HG03060 (cell line): Measurements from ENCODE around the gene ABCC3.
"Not testable (repeated sequence)": the region's sequence is repeated elsewhere in the genome, so short reads cannot be mapped to it uniquely, and the experiment has no call there.

Source experiments
- ATAC-seq: cut with Tn5 transposase; IDR thresholded peaks from one replicate; pipeline ENCODE4 v1.9.1; 2021; ENCODE audit warnings: low read depth, moderate number of reproducible peaks; ENCODE audit not compliant: unreplicated experiment

ABCC3 gene

DNA sequence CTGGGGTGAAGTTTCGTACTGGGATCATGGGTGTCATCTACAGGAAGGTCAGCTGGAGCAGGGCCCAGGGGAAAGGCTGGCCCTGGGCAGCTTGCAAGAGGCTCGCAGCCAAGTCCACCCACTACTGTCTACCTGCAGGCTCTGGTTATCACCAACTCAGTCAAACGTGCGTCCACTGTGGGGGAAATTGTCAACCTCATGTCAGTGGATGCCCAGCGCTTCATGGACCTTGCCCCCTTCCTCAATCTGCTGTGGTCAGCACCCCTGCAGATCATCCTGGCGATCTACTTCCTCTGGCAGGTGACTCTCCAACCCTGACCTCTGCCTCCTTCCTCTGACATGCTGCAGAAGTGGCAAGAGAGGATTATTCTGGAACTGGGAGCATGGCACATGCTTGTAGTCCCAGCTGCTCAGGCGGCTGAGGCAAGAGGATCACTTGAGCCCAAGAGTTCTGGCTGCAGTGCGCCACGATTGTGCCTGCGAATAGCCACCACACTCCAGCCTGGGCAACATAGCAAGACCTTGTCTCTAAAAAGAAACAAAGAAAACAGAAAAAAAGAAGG is 29.2 kb downstream of the ABCC3 start:
- ATAC-seq = no peak

DNA sequence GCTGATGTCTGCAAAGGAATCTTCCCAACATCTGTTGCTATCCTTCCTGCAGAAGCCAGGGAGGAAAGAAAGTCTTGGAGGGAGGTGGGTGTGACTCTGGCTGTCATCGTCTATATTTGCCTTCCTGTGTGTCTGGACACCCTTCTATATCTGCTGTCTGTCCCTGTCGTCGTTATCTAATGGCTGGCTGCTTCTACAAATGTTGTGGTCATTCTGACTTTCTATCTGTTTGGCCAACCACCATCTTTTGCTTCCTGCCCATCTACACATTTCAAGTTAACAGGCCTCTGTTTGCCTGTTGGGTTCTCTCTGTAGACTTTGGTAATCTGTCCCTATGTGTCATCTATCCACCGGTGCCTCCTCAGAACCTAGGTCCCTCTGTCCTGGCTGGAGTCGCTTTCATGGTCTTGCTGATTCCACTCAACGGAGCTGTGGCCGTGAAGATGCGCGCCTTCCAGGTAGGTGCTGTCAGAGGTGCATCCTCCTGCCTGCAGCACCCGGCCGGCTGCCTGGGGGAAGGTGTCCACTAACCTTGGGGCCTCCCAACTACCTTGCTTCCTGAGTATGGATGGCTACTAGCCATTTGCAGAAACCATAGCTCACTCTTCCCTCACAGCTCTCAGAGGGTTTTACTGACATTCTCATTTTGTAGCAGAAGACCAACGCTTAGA is 30.2 kb downstream of the ABCC3 start:
- no peak for ATAC-seq

DNA sequence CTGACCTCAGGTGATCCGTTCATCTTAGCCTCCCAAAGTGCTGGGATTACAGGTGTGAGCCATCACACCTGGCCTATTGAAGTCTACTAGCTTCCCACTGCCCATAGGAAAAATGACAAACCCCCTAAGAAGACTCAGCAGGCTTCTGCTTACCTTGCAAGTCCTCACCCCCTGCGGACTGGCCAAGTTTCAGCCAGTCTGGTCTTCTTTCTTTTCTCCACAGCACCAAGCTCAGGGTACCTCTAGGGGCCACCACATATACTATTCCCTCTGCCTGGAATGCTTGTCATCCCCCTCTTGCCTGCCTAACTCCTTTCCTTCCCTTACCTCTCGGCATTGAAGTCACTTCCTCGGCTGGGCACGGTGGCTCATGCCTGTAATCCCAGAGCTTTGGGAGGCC is 31.2 kb downstream of the ABCC3 start:
- ATAC-seq = no peak

DNA sequence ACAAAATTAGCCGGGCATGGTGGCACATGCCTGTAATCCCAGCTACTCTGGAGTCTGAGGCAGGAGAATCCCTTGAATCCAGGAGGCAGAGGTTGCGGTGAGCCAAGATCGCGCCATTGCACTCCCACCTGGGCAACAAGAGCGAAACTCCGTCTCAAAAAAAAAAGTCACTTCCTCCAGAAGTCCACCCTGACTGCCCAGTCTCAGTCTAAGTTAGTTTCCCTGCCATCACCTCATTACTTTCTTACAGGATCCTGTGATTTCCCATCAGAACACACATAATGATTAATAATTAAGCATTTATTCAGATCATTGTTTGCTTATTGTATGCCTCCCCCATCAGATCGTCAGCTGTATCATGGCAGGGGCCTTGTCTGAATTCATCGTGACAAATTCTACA is 31.6 kb downstream of the ABCC3 start:
- ATAC-seq = no peak

DNA sequence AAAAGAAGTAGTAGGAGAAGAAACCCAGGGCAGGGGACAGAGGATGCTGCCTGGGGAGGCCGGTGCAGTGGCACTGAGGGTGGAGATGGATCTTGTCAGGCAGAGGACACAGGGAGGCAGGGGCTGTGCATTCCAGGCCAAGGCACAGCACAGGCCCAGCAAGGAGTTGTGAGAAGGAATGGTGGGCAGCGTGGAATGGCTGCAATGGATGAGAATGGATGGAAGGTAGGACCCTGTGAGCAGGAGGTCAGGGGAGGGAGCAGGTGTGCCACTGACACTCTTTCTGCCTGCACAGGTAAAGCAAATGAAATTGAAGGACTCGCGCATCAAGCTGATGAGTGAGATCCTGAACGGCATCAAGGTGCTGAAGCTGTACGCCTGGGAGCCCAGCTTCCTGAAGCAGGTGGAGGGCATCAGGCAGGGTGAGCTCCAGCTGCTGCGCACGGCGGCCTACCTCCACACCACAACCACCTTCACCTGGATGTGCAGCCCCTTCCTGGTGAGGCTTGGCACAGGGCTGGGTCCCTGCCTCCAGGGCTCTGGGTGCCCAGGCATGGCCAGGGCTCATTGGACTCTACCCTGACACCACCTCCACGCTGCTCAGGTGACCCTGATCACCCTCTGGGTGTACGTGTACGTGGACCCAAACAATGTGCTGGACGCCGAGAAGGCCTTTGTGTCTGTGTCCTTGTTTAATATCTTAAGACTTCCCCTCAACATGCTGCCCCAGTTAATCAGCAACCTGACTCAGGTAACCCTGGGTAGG is 32.8 kb downstream of the ABCC3 start:
- no peak for ATAC-seq

DNA sequence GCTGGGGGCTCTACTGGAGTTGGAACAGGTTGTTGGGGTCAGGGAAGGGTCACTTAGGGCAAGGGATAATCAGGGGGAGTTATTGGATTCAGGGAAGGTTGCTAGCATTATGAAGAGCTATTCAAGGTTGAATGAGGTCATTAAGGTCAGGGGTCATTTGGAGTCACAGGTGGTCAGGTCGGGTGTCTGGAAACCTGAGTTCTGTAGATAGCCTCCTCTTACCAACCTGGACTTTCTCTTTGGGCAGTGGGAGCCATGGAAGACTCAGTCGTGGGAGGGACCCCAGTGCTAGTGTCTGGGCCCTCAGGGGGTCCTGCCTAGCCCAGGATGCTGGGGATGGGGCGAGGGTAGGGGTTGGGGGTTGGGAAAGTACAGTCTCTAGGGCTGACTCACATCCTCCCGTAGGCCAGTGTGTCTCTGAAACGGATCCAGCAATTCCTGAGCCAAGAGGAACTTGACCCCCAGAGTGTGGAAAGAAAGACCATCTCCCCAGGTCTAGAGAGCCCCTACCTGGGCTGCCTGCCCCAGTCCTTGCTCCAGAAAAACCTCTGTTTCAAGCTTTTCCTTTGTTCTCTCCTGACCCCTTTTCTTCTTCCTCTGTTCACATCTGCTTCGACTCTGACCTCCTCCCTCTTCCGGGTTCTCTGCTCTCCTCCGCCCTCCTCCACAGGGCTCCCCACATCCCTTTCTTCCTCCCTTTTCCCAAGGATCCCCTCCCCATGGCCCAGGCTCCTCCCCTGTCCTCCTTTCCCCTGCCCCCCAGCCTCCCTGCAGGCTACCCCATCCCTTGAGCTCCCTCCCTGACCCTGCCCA is 33.5 kb downstream of the ABCC3 start:
- no peak for ATAC-seq

DNA sequence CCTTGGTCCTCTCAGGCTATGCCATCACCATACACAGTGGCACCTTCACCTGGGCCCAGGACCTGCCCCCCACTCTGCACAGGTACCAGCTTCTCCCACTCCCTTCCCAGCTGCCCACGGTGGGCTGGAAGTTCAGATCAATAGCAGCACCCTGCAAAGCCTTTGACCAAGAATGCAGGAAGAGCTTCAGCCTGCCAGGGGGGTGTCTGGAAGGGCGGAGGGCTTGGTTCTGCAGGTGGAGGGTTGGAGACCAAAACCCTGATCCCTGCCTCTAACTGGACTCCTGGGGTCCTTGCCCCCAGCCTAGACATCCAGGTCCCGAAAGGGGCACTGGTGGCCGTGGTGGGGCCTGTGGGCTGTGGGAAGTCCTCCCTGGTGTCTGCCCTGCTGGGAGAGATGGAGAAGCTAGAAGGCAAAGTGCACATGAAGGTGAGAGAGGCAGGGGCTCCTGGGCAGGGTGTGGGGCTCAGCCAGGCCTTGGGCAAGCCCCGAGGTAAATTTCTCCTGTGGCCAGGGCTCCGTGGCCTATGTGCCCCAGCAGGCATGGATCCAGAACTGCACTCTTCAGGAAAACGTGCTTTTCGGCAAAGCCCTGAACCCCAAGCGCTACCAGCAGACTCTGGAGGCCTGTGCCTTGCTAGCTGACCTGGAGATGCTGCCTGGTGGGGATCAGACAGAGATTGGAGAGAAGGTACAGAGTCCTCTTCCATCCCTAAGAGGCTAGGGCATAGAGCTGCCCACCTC is 34.3 kb downstream of the ABCC3 start:
- ATAC-seq = no peak

DNA sequence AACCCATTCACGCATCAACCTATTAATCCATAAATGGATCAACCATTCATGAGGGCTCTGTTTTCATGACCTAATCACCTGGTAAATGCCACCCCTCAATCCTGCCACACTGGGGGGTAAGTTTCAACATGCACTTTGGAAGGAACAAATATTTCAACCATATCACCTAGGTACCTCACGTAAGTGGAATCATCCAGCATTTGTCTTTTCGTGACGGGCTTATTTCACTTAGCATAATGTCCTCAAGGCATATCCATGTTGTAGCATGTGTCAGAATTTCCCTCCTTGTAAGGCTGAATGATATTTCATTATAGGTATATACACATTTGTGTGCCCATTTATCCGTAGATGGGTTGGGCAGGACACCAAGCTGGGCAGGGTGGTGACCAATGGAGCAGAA is 37.4 kb downstream of the ABCC3 start:
- ATAC-seq = no peak

DNA sequence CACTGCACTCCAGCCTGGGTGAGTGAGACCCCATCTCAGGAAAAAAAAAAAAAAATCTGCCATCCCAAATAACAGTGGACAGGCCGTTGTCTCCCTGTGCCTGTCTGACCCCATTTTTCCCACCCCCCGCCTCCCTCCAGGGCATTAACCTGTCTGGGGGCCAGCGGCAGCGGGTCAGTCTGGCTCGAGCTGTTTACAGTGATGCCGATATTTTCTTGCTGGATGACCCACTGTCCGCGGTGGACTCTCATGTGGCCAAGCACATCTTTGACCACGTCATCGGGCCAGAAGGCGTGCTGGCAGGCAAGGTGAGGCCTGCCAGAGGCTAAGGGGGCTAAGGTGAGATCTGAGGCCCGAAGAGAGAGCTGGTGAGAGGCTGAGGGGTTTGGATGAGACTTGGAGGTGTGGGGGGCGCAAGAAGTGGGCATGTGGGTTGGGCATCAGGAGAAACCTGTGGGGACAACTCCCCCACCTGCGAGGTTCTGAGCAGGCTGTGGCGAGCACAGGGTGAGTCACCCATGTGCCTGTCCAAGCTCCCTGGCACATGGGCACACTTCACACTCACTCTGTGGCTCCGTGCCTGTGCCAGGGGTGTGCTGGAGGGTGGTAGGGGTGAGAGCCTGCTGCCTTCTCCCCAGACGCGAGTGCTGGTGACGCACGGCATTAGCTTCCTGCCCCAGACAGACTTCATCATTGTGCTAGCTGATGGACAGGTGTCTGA is 38.3 kb downstream of the ABCC3 start:
- ATAC-seq = no peak

DNA sequence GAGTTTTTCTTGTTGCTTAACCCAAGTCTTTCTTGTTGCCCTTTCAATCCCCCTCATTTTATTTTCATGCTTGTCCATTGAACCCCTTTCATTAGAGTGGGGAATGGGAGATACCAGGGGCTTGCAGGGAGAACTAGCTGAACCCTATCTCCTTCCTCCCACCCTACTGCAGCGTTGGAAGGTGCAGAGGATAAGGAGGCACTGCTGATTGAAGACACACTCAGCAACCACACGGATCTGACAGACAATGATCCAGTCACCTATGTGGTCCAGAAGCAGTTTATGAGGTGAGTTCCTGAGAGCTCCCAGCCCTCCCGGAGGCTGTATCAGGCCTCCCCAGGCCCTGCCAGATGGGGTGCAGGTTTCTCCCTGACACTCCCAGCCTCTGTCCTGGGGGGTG is 40.5 kb downstream of the ABCC3 start:
- ATAC-seq = no peak

DNA sequence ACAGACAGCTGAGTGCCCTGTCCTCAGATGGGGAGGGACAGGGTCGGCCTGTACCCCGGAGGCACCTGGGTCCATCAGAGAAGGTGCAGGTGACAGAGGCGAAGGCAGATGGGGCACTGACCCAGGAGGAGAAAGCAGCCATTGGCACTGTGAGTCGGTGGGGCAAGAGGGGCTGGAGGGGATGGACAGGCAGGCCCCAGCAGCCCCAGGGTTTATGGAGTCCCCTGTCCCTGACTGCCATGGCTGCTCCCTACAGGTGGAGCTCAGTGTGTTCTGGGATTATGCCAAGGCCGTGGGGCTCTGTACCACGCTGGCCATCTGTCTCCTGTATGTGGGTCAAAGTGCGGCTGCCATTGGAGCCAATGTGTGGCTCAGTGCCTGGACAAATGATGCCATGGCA is 40.9 kb downstream of the ABCC3 start:
- no peak for ATAC-seq

DNA sequence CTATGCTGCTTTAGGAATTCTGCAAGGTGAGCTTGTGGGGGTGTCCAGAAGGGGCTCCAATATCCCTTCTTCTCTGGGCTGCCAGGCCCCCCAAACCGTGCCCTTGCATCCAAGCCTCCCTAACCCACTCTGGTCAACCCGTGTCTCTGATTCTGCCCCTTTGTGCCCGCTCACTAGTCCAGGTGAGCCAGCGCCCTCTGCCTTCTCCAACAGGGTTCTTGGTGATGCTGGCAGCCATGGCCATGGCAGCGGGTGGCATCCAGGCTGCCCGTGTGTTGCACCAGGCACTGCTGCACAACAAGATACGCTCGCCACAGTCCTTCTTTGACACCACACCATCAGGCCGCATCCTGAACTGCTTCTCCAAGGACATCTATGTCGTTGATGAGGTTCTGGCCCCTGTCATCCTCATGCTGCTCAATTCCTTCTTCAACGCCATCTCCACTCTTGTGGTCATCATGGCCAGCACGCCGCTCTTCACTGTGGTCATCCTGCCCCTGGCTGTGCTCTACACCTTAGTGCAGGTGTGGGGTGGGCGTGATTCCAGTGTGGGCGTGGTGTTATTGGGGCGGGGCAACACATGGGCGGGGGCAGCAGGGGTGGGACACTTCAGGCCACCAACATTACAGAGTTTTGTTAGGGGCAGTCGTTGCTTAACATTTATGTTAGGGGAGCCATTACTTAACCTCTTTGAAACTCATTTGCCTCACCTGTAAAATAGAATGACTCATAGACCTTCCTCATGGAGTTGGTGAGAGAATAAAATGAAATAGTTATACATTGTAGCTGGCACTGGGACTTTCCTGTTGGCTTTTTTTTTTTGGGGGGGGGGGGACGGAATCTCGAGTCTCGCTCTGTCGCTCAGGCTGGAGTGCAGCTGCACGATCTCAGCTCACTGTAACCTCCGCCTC is 41.6 kb downstream of the ABCC3 start:
- no peak for ATAC-seq

DNA sequence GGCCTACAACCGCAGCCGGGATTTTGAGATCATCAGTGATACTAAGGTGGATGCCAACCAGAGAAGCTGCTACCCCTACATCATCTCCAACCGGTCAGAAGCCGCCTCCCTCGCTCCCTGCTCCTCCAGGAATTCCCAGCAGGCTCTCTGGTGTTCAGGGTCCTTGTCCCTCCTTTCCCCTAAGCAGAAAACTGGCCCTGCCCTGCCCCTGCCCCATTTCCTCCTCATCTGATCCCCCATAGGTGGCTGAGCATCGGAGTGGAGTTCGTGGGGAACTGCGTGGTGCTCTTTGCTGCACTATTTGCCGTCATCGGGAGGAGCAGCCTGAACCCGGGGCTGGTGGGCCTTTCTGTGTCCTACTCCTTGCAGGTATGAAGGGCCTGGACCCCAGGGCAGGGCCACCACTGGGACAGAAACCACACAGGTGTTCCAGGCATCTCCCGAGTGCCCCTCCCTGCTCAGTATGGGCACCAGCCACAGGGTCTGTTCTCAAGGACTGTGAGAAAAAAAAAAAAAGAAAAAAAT is 43.2 kb downstream of the ABCC3 start:
- no peak for ATAC-seq

DNA sequence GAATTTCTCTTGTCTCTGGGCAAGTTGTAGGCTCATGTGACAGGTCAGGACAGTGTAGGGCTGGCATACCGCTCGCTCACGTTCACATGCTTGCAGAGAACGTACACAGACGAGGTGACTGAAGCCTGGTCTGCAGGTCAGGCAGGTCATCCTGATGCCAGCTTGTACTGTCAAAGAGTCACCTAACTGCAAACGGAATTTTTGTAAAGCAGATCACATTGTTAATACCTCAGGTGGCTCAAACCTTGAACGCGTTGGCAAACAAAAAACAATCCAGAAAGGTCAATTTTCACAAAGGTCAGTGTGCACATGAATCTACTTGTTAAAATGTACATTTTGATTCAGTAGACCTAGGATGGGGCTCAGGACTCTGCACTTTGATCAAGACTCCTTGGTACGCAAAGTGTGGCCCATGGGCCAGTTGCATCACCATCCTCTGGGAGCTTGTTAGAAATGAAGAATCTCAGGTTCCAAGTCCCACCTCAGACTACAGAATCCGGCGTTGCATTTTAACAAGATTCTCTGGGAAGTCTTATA is 44.4 kb downstream of the ABCC3 start:
- no peak for ATAC-seq

DNA sequence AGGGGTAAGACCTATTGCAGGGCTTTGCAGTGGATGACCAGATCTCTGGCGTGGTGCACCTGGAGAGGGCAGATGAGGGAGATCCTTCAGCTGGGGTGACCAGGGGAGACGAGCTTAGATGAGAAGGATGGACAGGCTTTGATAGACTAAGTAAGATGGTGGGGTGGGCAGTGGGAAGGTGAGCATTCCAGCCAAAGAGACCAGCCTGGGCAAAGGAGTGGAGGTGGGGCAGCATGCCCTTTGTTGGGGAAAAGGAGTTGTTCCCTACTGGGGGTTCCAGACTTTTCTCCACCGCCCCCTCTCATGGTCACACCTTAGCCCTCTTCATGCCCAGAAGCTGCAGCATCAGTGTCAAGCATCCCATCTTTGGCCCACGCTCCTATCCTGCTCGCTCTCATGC is 45.4 kb downstream of the ABCC3 start:
- ATAC-seq = no peak

DNA sequence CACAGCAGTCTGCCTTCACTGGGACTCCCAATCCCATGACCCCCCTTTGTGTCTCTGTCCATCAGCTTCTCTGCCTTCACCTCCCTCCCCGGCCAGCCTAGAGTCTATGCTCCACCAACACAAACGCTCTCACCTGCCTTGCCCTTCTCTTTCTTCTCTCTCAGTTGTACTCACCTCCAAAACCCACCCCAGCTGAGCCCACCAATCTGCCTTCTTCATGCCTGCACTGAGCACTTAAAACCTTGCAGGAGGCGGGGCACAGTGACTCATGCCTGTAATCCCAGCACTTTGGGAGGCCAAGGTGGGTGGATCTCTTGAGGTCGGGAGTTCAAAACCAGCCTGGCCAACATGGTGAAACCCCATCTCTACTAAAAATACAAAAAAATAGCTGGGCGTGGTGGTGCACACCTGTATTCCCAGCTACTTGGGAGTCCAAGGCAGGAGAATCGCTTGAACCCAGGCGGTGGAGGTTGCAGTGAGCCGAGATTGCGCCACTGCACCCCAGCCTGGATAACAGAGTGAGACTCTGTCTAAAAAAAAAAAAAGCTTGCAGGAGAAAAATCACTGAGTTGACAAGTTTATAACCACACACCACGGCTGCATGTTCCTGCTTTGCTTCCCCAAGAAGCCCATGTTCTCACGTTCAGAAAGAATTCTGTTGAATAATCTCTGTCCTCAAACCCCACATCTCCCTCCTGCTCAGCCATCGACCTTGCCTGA is 46.0 kb downstream of the ABCC3 start:
- not testable (repeated sequence) for ATAC-seq

DNA sequence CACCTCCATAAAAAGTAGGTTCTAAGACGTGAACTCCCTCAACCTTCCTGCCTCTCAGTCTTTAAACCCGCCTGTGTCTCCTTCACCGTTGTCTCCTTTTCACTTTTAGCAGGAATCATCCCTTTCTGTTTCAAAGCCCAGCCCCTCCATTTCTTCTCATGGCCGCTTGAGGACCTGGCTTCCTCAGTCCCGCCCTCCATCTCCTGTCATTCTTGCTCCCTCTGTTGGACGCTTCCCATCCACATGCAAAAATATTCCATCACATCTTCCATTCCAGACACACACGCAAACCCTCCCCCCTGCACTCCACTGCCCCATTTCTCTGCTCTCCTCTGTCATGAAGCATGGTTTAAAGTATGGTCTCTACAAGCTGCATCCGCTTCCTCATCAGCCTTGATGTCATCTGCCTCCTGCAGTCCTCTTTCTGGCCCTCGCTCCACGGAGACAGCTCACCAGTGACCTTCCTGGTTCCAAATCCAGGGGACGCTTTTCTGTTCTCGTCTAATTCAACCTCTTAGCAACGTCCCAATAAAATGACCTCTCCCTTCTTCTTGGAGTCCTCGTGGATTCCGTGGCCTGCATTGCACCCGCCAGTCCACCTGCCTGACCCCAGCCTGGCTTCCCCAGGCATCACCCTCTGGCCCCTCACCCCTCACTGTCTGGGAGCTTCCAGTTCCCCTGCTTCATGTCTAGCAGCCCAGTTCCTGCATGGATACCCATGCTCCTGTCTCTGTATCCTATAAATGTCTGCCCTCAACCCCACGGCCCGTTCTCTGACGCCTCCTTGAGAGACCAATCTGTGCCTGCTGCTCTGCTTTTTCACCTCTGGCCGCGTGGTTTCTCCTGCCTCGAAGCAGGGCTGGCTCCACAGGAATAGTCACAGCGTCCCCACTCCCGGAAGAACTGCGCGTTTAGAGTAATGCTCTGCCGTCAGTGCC is 46.9 kb downstream of the ABCC3 start:
- ATAC-seq = no peak
